ENCODE data around the gene ANKRD34A. TPM values are rescaled to one million over a fixed set of nuclear protein-coding genes. Genes with fewer than 3 reads are reported as not detected.
A peak's percentile ranks its signal among the peaks of the same experiment; 100 is the strongest.

Gene ANKRD34A
- total RNA-seq, 1 donor from 2014 or later, result under 0.01 TPM

DNA sequence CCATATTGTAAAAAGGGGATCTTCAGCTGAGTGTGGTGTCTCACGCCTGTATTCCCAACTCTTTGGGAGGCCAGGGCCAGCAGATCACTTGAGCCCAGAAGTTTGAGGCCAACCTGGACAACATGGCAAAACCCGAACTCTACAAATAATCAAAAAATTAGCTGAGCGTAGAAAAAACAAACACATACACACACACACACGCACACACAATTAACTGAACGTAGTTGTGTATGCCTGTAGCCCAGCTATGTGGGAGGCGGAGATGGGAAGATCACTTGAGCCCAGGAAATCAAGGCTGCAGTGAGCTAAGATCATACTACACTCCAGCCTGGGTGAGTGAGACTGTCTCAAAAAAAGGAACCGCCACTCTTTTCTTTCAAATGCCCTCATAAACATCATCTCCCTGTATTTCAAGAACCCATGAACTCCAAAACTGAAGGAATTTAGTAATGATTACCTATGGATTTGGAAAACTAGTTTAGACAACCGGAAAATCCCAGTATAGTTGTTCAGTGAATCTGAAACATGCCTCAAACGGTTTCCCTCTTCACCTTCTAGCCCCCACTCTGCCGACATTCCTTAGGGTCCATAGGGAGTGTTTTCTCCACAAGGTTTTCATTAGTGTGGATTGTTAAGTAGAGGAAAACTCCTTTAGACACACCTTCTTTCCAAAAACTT, 27.5 kb upstream of the ANKRD34A start:
- DNase-seq (ENCODE audit: low read depth in 2 of 2), result no peak

GRCh38 chr1:145990249-145990855, 26.0 kb upstream of the ANKRD34A start:
- no peak for DNase-seq (ENCODE audit: low read depth in 2 of 2)

DNA sequence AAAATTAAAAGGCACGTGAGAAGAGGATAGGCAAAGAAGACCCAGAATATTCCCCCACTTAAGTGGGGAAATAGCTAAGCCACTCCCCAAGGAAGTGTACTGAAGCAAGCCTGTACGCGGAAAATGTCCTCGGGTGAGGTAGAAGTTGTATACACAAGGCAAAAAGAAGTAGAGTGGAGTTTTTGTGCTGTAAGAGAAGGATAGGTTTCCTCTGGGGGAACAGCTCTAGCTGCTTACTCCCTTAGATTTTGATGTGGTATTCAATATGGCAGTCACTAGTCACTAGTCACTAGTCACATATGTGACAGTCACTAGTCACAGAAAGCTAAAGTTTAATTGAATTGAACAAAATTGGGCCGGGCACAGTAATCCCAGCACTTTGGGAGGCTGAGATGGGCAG, 24.4 kb upstream of the ANKRD34A start:
- DNase-seq (ENCODE audit: low read depth in 2 of 2), result no peak

- DNase-seq (ENCODE audit: low read depth in 2 of 2), result no peak
These were observed 23.6 kb upstream of the ANKRD34A start for GRCh38 chr1:145987926-145988325.

- DNase-seq (ENCODE audit: low read depth in 2 of 2), result no peak
These were observed 22.2 kb upstream of the ANKRD34A start for GRCh38 chr1:145986551-145986950.

GRCh38 chr1:145985502-145986439, 21.4 kb upstream of the ANKRD34A start:
- DNase-seq (ENCODE audit: low read depth in 2 of 2), result peak in 1 of 2 donors; percentile 56

DNA sequence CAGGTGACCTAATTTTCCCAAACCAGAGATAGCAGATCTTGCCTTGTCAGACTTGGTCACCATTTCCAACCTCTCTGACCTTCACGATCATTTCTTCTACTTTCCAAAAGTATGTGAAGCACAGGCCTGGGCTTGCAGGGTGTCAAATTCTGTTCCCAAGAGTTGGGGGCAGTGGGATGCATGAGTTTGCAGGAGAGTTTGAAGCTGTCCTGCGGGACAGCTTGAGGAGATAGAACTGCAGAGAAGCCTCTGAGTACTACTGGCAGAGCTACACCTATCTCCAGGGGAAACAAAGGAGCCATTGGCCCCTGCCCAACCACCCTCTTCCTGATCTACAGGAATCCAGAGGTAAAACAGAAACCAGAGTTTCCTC, 20.7 kb upstream of the ANKRD34A start:
- no peak for DNase-seq (ENCODE audit: low read depth in 2 of 2)

DNA sequence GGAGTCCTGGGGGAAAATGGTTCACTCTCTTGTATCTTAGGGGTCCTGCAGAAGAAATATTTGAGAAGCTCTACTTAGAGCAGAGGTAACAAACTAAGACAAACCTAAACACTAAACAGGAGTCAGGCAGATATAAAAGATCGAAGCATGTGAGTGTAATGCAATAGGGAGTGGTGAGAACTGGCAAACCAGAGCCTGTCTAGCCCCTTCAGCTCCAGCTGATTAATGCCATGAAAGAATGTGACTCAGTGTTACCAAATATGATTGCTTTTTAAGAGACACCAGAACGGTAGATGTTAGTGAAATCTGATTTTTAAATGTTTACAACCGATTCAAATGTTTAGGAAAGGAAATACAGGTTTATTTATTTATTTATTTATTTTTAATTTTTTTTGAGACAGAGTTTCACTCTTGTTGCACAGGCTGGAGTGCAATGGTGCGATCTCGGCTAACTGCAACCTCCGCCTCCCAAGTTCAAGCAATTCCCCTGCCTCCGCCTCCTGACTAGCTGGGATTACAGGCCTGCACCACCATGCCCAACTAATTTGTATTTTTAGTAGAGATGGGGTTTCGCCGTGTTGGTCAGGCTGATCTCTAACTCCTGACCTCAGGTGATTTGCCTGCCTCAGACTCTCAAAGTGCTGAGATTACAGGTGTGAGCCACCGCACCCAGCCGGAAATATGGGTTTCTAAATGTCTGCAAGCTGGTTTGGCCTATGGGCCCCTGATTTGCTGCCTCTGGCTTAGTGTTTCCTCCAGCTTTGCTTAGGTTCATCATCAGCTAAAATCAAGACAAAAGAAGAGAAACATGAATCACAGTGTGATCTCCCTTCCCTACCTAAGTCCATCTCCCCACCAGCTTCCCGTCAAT, 19.8 kb upstream of the ANKRD34A start:
- DNase-seq (ENCODE audit: low read depth in 2 of 2), result no peak

- peak in 1 of 2 donors; percentile 52 for DNase-seq (ENCODE audit: low read depth in 2 of 2)
These were observed 18.9 kb upstream of the ANKRD34A start for GRCh38 chr1:145983206-145983675.

DNA sequence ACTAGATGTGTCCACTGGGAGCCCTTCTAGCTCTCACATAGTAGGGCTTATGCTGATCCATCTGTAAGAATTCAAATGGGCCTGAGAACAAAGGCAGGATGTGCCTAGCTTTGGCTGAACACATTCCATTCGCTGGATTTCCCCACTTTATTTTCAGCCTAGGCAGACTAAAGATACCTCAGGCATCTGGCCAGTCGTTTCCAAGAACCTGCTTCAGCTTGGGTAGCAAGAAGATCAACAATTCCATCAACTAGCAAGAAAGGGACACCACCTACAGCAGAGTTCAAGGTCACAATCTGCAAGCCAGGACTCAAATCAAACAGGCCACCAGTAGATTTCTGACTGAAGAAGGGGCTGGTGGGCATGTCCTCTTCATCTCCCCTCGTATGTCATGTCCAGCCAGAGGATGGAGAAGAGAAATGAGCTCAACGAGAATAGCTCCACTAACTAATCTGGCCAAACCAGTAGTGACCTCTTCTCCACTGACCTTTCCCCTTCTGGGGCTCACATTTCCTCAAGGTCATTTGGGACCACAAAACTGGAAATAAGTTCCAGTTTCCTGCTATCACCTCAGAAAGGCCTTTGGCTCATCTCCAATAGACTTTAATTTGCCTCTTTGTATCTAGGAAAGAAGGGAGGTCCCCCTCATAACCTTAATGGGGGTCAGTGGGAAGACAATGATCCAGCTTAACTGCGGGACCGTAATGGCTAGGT, 17.8 kb upstream of the ANKRD34A start:
- DNase-seq (ENCODE audit: low read depth in 2 of 2), result peak in 1 of 2 donors; percentile 71

GRCh38 chr1:145980457-145980994, 16.2 kb upstream of the ANKRD34A start:
- DNase-seq (ENCODE audit: low read depth in 2 of 2), result no peak

GRCh38 chr1:145979746-145980456, 15.5 kb upstream of the ANKRD34A start:
- peak in 1 of 2 donors; percentile 83 for DNase-seq (ENCODE audit: low read depth in 2 of 2)

GRCh38 chr1:145978854-145979745, 14.7 kb upstream of the ANKRD34A start:
- peak in 1 of 2 donors; percentile 98 for DNase-seq (ENCODE audit: low read depth in 2 of 2)

DNA sequence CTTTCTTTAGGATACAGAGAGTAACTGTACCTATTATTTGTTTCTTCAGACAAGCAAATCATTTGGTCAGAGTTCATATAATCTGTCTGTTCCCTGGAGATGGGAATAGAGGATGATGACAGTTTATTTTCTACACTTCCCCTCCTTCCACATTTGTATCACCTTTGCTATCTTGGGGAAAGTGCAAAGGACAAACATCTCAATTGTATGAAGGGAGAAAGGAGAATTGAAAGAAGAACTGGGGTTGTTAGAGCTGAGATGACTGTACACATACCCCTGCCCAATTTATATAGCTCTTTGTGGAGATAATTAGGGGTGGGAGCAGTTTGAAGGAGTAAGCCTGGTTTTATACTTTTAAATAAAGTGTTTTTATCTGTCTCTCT, 14.1 kb upstream of the ANKRD34A start:
- no peak for DNase-seq (ENCODE audit: low read depth in 2 of 2)

DNA sequence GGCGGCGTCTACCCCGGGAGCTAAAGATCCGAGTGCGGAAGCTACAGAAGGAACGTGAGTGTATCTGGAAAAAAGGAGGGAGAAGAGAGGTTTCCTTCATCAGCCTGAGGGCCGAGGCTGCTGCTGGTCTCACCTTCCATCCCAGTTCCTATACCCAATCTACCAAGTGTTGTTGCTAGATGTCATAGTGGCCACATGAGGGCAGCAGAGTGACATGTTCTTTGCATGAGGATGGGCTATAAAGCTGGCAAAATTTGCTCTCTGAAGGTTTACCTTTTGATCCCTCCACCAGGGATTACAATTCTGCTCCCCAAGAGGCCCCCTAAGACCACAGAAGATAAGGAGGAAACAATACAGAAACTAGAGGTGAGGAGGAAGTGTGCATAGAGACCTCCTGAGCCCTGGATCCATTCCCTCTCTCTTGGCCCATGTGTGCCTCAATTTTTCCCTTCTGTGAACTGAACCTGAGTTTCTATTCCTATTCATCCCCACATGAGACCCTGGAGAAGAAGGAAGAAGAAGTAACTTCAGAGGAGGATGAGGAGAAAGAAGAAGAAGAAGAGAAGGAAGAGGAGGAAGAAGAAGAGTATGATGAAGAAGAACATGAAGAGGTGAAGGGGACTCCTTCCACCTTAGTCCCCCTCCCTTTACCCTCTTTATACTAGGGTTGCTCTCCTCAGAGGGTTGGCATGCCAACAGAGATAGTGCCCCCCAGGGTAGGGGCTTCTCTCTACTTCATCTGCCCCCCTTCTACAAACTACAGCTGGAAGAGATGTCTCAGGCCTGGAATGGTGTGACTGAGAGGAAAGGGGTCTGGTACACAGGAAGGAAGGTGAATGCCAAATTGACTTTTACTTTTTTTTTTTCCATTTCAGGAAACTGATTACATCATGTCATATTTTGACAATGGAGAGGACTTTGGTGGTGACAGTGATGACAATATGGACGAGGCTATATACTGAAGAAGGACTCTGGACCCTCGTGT, 13.4 kb upstream of the ANKRD34A start:
- peak; percentile 86 to 88 for DNase-seq (ENCODE audit: low read depth in 2 of 2)

- DNase-seq (ENCODE audit: low read depth in 2 of 2), result no peak
These were observed 12.6 kb upstream of the ANKRD34A start for GRCh38 chr1:145977016-145977415.

- DNase-seq (ENCODE audit: low read depth in 2 of 2), result no peak
These were observed 10.8 kb upstream of the ANKRD34A start for GRCh38 chr1:145975216-145975615.

Measured in dermis microvascular lymphatic vessel endothelial cell (primary cell).